Chondrocyte (in vitro differentiated cells): ENCODE data around the gene TAF13. TPM values are rescaled to one million over a fixed set of nuclear protein-coding genes. Genes with fewer than 3 reads are reported as not detected.

Experiments used
- DNase-seq: peaks from one replicate; pipeline ENCODE4 v3.0.0; 2021; ENCODE audit warnings: mixed read lengths, low spot score
- H3K27ac Mint-ChIP-seq: one replicate; pipeline ENCODE4 v1.8.0; 2021; ENCODE audit warnings: mild to moderate bottlenecking, moderate library complexity, mixed read lengths; ENCODE audit not compliant: unreplicated experiment
- H3K27me3 Mint-ChIP-seq: 2 replicates; pipeline ENCODE4 v1.8.0; 2021; ENCODE audit warnings: low read depth, mixed read lengths
- H3K36me3 Mint-ChIP-seq: 2 replicates; pipeline ENCODE4 v1.8.0; 2021; ENCODE audit warnings: low read depth, mixed read lengths
- H3K4me1 Mint-ChIP-seq: 2 replicates; pipeline ENCODE4 v1.8.0; 2021; ENCODE audit warnings: low read depth, mild to moderate bottlenecking, mixed read lengths
- H3K4me3 Mint-ChIP-seq: one replicate; pipeline ENCODE4 v1.8.0; 2021; ENCODE audit warnings: mild to moderate bottlenecking, moderate library complexity, mixed read lengths; ENCODE audit not compliant: unreplicated experiment
- H3K9me3 Mint-ChIP-seq: 2 replicates; pipeline ENCODE4 v1.8.0; 2021; ENCODE audit warnings: low read depth, mixed read lengths
- total RNA-seq: library from RNA; stranded (reverse); gene quantifications from 3 replicates; pipeline ENCODE4 v1.2.1, GENCODE V29; 2021
- TF ChIP-seq, protein P1 (sequence below): fragments of 200-600 bp; sonication (generic); IDR thresholded peaks from 2 replicates; pipeline ENCODE4 v1.5.0; 2021; ENCODE audit warnings: antibody characterized with exemption, mild to moderate bottlenecking, moderate library complexity

TAF13 gene
- total RNA-seq, 1 donor from 2014 or later = 82.9 TPM

- TF ChIP-seq, protein P1, sequence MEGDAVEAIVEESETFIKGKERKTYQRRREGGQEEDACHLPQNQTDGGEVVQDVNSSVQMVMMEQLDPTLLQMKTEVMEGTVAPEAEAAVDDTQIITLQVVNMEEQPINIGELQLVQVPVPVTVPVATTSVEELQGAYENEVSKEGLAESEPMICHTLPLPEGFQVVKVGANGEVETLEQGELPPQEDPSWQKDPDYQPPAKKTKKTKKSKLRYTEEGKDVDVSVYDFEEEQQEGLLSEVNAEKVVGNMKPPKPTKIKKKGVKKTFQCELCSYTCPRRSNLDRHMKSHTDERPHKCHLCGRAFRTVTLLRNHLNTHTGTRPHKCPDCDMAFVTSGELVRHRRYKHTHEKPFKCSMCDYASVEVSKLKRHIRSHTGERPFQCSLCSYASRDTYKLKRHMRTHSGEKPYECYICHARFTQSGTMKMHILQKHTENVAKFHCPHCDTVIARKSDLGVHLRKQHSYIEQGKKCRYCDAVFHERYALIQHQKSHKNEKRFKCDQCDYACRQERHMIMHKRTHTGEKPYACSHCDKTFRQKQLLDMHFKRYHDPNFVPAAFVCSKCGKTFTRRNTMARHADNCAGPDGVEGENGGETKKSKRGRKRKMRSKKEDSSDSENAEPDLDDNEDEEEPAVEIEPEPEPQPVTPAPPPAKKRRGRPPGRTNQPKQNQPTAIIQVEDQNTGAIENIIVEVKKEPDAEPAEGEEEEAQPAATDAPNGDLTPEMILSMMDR = peak; percentile 87
- no peaks in the 10 kb centered on the region for H3K27me3 Mint-ChIP-seq
- no peaks in the 10 kb centered on the region for H3K9me3 Mint-ChIP-seq
- DNase-seq = peak; percentile 96
- peak overlapping the region; percentile 99 for H3K4me3 Mint-ChIP-seq
- H3K36me3 Mint-ChIP-seq = peaks cover 3% of the 10 kb centered on the region
- peaks cover 9% of the 10 kb centered on the region for H3K4me1 Mint-ChIP-seq
- peak overlapping the region; percentile 91 for H3K27ac Mint-ChIP-seq
Observed at GRCh38 chr1:109099938-109100773, 24.4 kb upstream of the TAF13 start.

DNA sequence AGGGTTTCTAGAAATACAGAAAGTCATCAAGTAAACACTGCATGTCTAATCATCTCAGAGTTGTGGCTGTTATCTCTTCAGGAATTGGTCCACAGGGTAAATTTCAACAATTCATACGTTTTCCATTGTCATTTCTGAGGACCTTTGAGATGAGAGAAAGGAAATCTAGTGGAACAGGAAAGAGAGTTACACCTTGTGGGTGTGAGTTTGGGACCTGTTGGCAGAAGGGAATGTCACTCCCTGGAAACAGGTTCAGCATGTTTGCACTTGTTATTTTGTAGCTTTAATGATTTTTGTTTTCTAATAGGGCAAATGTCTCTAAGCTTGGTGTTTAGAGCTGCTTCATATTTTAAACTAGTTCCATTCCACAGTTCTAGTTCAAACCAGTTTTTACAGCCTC is 20.3 kb upstream of the TAF13 start:
- H3K4me3 Mint-ChIP-seq = no peak overlapping the region
- peaks cover 15% of the 10 kb centered on the region for H3K36me3 Mint-ChIP-seq
- no peaks in the 10 kb centered on the region for H3K27me3 Mint-ChIP-seq
- no peaks in the 10 kb centered on the region for H3K9me3 Mint-ChIP-seq
- no peak overlapping the region for H3K27ac Mint-ChIP-seq
- DNase-seq = no peak
- TF ChIP-seq, protein P1 = no peak
- peaks cover 28% of the 10 kb centered on the region for H3K4me1 Mint-ChIP-seq

DNA sequence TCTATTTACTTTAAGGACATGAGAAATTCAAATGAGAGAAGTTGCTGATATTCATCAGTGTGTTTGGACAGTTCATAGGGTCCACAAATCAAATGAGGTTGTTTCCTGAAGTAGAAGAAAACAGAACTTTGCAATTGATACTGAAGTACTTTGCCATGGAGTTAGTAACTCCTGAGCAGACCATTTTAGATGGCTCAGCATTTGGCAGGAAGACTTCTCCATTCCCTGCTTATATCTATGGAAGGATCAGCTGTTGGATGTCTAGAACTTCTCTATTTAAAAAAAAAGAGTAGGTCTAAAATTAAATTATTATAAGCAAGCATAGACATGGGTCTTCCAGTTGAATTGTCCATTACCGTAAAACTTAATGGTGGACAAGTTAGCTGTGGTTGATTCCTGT is 19.8 kb upstream of the TAF13 start:
- H3K27ac Mint-ChIP-seq = no peak overlapping the region
- no peak for DNase-seq
- H3K4me1 Mint-ChIP-seq = peaks cover 26% of the 10 kb centered on the region
- peaks cover 15% of the 10 kb centered on the region for H3K36me3 Mint-ChIP-seq
- TF ChIP-seq, protein P1 = no peak
- H3K27me3 Mint-ChIP-seq = no peaks in the 10 kb centered on the region
- H3K4me3 Mint-ChIP-seq = no peak overlapping the region
- H3K9me3 Mint-ChIP-seq = no peaks in the 10 kb centered on the region

- Mint-ChIP-seq H3K4me1 (peaks cover 31% of the 10 kb centered on the region), H3K27me3 (no peaks in the 10 kb centered on the region), H3K4me3 (no peak overlapping the region), H3K36me3 (peaks cover 13% of the 10 kb centered on the region), H3K27ac (peak overlapping the region; percentile 22), H3K9me3 (no peaks in the 10 kb centered on the region)
- TF ChIP-seq, protein P1 = no peak
- no peak for DNase-seq
Observed at GRCh38 chr1:109094871-109095270, 19.1 kb upstream of the TAF13 start.

GRCh38 chr1:109094377-109094803 is 18.6 kb upstream of the TAF13 start:
- Mint-ChIP-seq H3K4me1 (peaks cover 36% of the 10 kb centered on the region), H3K4me3 (no peak overlapping the region), H3K36me3 (peaks cover 13% of the 10 kb centered on the region), H3K27me3 (no peaks in the 10 kb centered on the region), H3K27ac (peak overlapping the region; percentile 22), H3K9me3 (no peaks in the 10 kb centered on the region)
- TF ChIP-seq, protein P1 = no peak
- DNase-seq = no peak
